ENCODE measurements around the gene POTEM.
"Not testable (repeated sequence)": the region's sequence is repeated elsewhere in the genome, so short reads cannot be mapped to it uniquely, and the experiment has no call there.

Gene POTEM

DNA sequence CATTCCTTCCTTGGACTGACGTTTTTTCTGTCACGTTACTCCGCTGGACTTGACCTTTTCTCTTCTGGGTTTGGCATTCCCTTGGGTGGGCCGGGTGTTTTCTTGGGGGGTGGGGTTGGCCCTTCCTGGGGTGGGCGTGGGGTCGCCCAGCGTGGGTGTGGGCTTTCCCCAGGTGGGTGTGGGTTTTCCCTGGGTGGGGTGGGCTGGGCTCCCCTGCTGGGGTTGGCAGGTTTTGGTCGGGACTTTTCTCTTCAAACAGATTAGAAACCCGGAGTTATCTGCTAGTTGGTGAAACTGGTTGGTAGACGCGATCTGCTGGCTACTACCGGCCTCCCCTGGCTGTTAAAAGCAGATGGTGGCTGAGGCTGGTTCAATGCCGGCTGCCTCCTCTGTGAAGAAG is at the start of gene POTEM:
Gene POTEM, plus strand, starts transcription at position 301 of the 400 bp plus-strand sequence. Its CDS starts 52 bp downstream, at position 353.
- not testable (repeated sequence) for DNase-seq (ENCODE audit: low read depth in 3 of 3, low spot score in 1 of 3)

DNA sequence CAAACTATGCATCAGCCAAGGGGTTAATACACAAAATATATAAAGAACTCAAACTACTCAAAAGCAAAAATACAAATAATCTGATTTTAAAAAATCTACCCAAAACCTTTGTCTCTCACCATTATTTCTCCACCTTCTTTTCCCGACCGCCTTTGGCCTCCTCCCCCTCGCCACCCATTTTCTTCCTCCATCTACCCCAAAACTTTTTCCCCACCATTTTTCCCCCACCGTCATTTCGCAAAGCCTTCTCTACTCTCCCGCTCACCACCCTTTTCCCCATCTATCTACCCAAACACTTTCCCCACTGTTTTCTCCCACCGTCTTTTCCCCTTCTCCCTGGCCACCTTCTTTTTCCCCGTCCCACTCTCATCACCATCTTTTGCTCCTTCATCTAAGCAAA is 48.9 kb upstream of the POTEM start:
- not testable (repeated sequence) for DNase-seq (ENCODE audit: low read depth in 3 of 3, low spot score in 1 of 3)

- DNase-seq (ENCODE audit: low read depth in 3 of 3, low spot score in 1 of 3) = not testable (repeated sequence)
Measured at GRCh38 chr14:18920052-18920451, 47.2 kb upstream of the POTEM start.

GRCh38 chr14:18921055-18921701 is 46.1 kb upstream of the POTEM start:
- not testable (repeated sequence) for DNase-seq (ENCODE audit: low read depth in 3 of 3, low spot score in 1 of 3)

DNA sequence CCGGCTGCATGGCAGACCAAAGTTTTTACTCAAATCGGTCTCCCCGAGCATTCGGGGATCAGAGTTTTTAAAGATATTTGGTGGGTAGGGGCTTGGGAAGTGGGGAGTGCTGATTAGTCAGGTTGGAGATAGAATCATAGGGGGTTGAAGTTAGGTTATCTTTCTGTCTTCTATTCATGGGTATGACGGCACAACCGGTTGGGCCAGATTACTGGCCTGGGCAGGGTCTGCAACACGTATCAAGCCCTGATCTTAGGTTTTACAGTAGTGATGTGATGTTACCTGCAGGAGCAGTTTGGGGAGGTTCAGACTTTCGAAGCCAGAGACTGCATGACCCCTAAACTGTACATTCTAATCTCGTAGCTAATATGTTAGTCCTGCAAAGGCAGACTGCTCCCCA is 30.4 kb upstream of the POTEM start:
- not testable (repeated sequence) for DNase-seq (ENCODE audit: low read depth in 3 of 3, low spot score in 1 of 3)

- not testable (repeated sequence) for DNase-seq (ENCODE audit: low read depth in 3 of 3, low spot score in 1 of 3)
Measured at GRCh38 chr14:18938733-18939132, 28.5 kb upstream of the POTEM start.

GRCh38 chr14:18949939-18950338 is 17.3 kb upstream of the POTEM start:
- not testable (repeated sequence) for DNase-seq (ENCODE audit: low read depth in 3 of 3, low spot score in 1 of 3)

DNA sequence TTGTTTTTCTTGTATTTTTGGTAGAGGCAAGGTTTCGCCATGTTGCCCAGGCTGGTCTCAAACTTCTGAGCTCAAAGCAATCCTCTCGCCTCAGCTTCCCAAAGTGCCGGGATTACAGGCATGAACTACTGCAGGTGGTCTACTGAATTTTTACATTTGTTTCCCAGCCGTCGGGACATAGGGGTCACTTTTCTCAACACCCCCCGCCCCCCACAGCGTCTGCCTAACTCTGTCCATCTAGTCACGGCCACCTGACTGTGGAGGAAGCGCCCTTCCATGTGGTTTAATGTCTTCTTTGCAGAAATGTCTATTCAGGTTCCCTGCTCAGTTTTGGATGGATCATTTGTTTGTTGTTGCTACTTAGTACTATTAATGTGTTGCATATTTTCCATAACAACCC is 14.1 kb upstream of the POTEM start:
- DNase-seq (ENCODE audit: low read depth in 3 of 3, low spot score in 1 of 3) = not testable (repeated sequence)

- DNase-seq (ENCODE audit: low read depth in 3 of 3, low spot score in 1 of 3) = not testable (repeated sequence)
Measured at GRCh38 chr14:18955816-18956215, 11.4 kb upstream of the POTEM start.

GRCh38 chr14:18961576-18961975 is 5.7 kb upstream of the POTEM start:
- not testable (repeated sequence) for DNase-seq (ENCODE audit: low read depth in 3 of 3, low spot score in 1 of 3)

- not testable (repeated sequence) for DNase-seq (ENCODE audit: low read depth in 3 of 3, low spot score in 1 of 3)
Measured at GRCh38 chr14:18962143-18962542, 5.1 kb upstream of the POTEM start.

GRCh38 chr14:18963276-18963675 is 4.0 kb upstream of the POTEM start:
- DNase-seq (ENCODE audit: low read depth in 3 of 3, low spot score in 1 of 3) = not testable (repeated sequence)

GRCh38 chr14:18964878-18965277 is 2.4 kb upstream of the POTEM start:
- not testable (repeated sequence) for DNase-seq (ENCODE audit: low read depth in 3 of 3, low spot score in 1 of 3)

GRCh38 chr14:19002566-19002965 is 35.3 kb downstream of the POTEM start:
- not testable (repeated sequence) for DNase-seq (ENCODE audit: low read depth in 3 of 3, low spot score in 1 of 3)

DNA sequence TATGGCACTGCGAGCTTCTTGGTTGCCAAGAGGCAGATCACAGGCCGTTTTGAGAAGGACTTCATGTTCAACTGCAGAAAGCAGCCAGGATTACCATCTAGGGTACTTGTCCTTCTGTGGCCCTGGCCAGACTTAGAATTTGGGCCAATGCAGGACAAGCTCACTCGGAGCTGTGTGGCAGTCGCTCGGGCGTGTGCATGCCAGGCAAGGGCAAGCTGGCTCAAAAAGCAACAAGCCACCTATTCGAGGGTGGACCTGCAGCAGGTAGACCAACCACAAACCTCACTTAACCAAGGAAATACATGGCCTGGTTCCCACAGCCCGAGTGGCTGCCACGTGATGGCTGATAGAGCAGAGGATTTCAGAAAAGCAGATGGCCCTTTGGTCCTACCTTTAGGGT is 39.3 kb downstream of the POTEM start:
- not testable (repeated sequence) for DNase-seq (ENCODE audit: low read depth in 3 of 3, low spot score in 1 of 3)

- DNase-seq (ENCODE audit: low read depth in 3 of 3, low spot score in 1 of 3) = not testable (repeated sequence)
Measured at GRCh38 chr14:19007678-19008077, 40.4 kb downstream of the POTEM start.

DNA sequence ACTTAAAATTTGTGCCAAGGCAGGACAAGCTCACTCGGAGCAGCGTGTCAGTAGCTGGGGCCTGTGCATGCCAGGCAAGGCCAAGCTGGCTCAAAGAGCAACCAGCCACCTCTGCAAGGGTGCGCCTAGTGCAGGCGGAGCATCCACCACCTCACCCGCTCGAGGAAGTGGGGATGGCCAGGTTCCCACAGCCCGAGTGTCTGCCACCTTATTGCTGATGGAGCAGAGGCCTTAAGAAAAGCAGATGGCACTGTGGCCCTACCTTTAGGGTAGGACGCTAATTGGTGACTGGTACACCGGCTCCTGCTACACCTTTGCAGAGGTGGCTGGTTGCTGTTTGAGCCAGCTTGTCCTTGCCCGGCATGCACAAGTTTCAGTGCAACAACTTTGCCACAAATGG is 43.8 kb downstream of the POTEM start:
- DNase-seq (ENCODE audit: low read depth in 3 of 3, low spot score in 1 of 3) = not testable (repeated sequence)

DNA sequence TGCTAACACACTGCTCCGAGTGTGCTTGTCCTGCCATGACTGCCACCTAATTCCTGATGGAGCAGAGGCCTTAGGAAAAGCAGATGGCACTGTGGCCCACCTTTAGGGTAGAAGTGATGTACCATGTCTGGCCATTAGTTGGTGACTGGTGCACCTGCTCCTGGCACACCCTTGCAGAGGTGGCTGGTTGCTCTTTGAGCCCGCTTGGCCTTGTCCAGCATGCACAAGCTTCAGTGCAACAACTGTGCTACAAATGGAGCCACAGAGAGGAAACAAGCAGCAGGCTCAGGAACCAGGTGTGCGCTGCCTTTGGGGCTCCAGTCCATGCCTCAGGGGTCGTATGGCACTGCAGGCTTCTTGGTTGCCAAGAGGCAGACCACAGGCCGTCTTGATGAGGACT is 44.5 kb downstream of the POTEM start:
- DNase-seq (ENCODE audit: low read depth in 3 of 3, low spot score in 1 of 3) = not testable (repeated sequence)

GRCh38 chr14:19015185-19015584 is 48.0 kb downstream of the POTEM start:
- DNase-seq (ENCODE audit: low read depth in 3 of 3, low spot score in 1 of 3) = not testable (repeated sequence)

- not testable (repeated sequence) for DNase-seq (ENCODE audit: low read depth in 3 of 3, low spot score in 1 of 3)
Measured at GRCh38 chr14:19025080-19025589, 57.9 kb downstream of the POTEM start.

GRCh38 chr14:19026649-19027351 is 59.6 kb downstream of the POTEM start:
- DNase-seq (ENCODE audit: low read depth in 3 of 3, low spot score in 1 of 3) = not testable (repeated sequence)

DNA sequence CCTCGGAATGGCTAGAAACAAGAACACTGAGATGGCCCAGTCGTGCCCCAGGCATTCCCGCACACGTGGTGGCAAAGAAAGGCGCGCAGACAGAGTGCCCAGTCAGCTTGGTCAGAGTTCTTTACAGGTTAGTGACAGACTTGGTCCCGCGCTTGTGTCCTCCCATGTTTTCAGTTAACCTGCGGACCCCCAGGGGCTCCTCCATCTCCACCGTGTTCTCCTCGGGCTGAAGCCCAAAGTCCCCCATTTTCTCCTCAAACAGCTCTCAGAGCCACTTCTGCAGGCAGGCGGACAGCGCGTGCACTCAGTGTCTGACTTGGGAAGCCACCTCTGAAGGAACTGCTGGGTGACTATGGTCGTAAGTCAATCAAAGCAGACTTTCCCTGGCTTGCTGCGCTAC is 60.7 kb downstream of the POTEM start:
- not testable (repeated sequence) for DNase-seq (ENCODE audit: low read depth in 3 of 3, low spot score in 1 of 3)

Measured in stimulated activated CD4-positive, alpha-beta T cell treated with anti-CD3 and anti-CD28 coated beads, TNF-alpha, amount 100 ng/mL, for 1 hour (primary cell).